HS-27A (cell line): ENCODE results near the gene ANKRD17.
"Not testable (repeated sequence)": the region's sequence is repeated elsewhere in the genome, so short reads cannot be mapped to it uniquely, and the experiment has no call there.

Experiments
- DNase-seq: peaks from one replicate; pipeline ENCODE4 v3.0.0-alpha.2; 2012; ENCODE audit warnings: low read depth, missing footprints

Gene ANKRD17, protein sequence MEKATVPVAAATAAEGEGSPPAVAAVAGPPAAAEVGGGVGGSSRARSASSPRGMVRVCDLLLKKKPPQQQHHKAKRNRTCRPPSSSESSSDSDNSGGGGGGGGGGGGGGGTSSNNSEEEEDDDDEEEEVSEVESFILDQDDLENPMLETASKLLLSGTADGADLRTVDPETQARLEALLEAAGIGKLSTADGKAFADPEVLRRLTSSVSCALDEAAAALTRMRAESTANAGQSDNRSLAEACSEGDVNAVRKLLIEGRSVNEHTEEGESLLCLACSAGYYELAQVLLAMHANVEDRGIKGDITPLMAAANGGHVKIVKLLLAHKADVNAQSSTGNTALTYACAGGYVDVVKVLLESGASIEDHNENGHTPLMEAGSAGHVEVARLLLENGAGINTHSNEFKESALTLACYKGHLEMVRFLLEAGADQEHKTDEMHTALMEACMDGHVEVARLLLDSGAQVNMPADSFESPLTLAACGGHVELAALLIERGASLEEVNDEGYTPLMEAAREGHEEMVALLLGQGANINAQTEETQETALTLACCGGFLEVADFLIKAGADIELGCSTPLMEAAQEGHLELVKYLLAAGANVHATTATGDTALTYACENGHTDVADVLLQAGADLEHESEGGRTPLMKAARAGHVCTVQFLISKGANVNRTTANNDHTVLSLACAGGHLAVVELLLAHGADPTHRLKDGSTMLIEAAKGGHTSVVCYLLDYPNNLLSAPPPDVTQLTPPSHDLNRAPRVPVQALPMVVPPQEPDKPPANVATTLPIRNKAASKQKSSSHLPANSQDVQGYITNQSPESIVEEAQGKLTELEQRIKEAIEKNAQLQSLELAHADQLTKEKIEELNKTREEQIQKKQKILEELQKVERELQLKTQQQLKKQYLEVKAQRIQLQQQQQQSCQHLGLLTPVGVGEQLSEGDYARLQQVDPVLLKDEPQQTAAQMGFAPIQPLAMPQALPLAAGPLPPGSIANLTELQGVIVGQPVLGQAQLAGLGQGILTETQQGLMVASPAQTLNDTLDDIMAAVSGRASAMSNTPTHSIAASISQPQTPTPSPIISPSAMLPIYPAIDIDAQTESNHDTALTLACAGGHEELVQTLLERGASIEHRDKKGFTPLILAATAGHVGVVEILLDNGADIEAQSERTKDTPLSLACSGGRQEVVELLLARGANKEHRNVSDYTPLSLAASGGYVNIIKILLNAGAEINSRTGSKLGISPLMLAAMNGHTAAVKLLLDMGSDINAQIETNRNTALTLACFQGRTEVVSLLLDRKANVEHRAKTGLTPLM (N-terminal part only)

GRCh38 chr4:73258686-73259570, at the start of gene ANKRD17:
Gene ANKRD17 (minus strand): TSS chr4:73258798. CDS start chr4:73258668, 130 bp downstream.
- peak; percentile 83 for DNase-seq

- DNase-seq: no peak
These were observed 49.7 kb upstream of the ANKRD17 start for GRCh38 chr4:73308286-73308685.

DNA sequence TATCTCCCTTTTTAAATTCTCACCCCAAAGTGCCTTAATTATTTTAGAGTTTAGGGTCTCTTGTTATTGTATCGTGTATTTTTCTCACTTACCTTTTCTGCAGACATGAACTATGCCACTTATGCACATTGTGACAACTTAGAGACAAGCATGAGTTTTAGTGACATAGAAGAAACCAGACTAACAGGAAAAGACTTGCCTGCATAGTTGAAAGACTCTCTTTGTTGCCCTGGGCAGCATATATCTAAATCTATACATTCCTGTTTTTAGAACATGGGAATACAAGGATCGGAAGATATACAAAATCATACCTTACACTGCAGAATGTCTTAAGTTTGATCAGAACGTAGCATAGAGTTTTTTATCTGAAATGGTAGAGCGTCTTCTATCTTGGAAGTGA, 45.1 kb upstream of the ANKRD17 start:
- no peak for DNase-seq

DNA sequence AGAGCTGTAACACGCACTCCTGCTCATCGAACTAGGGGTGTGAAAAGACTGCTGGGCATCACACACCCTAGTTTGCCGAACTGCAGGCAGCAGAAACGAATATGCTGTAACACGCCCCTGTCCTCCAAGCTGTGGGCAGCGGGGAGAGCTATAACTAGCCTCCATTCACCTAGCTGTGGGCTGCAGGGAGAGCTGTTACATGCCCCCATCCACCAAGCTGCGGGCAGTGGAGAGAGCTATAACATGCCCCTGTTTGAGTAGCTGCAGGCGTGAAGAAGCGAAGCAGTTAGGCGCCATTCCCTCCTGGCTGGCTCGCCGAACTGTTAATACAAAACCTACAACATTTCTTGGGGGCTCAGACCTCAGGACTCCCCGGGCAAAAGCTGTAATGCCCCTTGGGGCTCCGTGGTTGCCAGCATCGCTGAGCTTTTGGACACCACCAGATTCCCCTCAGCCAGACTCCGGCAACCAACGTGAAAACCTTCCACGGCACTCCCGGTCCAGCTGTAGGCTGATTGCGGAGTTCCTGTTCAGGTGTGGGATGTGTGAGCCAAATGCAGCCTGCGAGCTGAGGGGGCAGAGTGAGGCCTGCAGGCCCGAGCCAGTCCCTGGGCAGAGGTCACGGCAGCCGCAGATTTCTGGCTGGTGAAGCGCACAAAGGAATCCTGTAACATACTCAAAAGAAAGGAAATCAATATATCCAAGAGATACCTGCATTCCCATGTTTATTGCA, 41.1 kb upstream of the ANKRD17 start:
- no peak for DNase-seq

GRCh38 chr4:73292661-73293060, 34.1 kb upstream of the ANKRD17 start:
- DNase-seq: not testable (repeated sequence)

DNA sequence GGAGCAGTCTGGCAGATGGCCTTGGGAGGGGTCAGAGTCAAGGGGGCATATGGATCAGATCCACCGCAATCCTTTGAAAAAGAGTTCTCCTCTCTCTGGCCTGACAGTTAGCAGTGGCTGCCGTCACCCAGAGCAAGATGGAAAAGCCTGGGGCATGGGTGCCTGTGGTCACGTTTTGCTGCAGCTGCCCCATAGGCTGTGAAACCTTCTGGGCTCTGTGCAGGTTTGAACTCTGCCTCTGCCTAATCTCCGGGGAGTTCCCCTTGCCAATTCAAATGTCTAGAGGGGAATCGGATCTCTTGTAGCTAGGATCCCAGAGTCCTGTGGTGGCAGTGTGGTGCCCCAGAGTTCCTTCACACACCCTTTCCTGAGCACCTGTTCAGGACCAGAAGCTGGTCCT, 23.4 kb upstream of the ANKRD17 start:
- no peak for DNase-seq

- no peak for DNase-seq
These were observed 22.8 kb upstream of the ANKRD17 start for GRCh38 chr4:73281396-73281795.

GRCh38 chr4:73277201-73277600, 18.6 kb upstream of the ANKRD17 start:
- DNase-seq: no peak

GRCh38 chr4:73275318-73275654, 16.7 kb upstream of the ANKRD17 start:
- no peak for DNase-seq

GRCh38 chr4:73272816-73273215, 14.2 kb upstream of the ANKRD17 start:
- no peak for DNase-seq

DNA sequence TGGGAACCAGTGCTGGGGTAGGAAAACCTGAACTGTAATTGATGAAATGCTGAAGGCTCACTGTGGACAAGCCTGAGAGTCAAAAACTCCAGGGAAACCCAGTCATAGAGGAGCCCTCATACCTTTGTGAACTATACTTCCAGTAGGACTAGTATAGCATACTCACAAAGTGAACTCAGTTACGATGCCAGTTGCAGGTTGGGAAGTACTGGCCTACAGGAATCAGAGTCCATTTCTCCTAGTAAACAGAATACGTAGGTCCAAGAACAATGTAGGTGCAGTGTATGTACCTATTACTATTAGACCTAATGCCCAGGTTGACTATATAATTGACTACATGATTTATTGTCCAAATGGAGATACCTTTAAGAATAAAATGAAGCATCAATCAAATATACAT, 8.5 kb upstream of the ANKRD17 start:
- no peak for DNase-seq

- no peak for DNase-seq
These were observed 1.0 kb upstream of the ANKRD17 start for GRCh38 chr4:73259571-73260090.

- DNase-seq: no peak
These were observed 237 bp downstream of the ANKRD17 start for GRCh38 chr4:73258436-73258685.

DNA sequence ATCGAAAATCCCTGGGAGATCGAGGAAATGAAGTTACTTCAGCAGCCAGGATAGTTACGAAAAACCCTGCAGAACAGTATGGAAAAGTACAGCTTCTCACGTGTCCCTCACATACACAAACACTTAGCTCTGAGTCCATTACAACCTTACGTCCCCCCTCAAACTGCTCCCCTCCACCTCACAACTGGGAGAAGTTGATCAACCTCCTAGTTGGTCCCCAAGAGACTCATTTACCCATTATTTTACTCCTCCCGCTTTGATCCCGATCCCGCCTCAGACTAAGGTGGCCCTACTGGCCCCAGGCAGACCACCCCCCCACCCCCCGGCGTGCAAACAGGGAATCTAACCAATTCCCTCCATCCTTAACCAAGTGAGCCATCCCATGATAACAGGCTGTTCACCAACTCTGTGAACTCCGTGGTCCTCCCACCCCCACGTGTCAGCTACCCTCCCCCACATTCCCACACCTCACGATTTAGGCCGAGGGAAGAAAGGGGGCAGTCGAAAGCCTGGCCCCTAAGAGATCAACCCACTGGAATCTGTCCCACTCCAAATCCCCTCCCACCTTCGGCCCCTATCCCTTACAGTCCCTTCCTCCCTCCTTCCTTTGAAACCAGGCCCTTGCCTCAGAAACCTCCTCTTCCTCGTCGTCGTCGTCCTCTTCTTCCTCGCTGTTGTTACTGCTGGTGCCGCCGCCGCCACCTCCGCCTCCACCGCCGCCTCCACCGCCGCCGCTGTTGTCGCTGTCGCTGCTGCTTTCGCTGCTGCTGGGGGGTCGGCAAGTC, 755 bp downstream of the ANKRD17 start:
- no peak for DNase-seq

GRCh38 chr4:73257234-73257633, 1.4 kb downstream of the ANKRD17 start:
- peak; percentile 62 for DNase-seq

GRCh38 chr4:73255847-73256246, 2.8 kb downstream of the ANKRD17 start:
- DNase-seq: not testable (repeated sequence)

DNA sequence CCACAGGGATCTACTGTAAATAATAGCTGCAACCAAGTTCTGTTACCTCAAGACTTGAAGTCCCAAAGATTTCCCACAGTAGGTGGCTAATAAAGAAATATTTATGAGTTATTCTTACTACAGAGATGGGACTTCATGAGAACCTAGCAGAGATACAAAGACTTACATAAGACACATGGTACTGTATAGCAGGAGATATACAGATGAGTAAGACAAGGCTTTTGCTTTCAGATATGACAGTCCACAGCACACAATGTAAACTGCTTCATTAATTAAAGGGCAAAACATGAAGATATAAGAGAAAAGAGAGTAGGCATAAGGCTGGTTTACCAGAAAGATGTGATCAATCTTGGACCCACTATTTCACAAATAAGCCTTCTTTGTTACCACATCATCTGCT, 6.6 kb downstream of the ANKRD17 start:
- no peak for DNase-seq

DNA sequence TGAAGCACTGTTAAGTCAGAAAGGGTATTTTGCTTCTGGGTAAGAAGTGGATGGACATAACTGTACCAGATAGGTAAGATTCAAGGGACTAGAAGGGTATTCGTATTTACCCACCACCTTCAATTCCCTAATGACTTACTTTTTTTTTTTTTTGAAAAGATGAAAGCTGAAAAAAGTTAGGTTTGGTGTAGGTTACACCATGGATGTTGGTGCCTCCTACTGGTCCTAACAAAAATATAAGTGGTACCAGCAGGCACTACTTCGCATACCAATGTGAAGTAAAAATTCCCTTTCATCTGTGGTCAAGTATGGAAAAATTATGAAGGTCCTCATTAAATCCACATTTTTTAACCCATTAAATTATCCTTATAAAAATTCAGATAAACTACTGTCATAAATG, 7.2 kb downstream of the ANKRD17 start:
- no peak for DNase-seq

DNA sequence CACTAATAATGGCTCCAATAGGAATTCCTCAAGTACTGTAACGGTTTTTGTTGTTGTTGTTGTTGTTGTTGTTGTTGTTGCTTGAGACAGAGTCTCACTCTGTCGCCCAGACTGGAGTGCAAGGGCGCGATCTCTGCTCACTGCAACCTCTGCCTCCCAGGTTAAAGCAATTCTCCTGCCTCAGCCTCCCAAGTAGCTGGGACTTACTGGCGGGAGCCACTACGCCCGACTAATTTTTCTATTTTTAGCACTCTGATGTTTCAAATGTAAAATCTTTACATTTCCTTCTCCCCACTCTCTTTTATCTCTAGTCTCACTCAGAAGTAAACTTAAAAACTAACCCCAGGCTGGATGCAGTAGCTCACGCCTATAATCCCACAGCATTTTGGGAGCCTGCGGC, 8.0 kb downstream of the ANKRD17 start:
- no peak for DNase-seq

- DNase-seq: no peak
These were observed 9.8 kb downstream of the ANKRD17 start for GRCh38 chr4:73248821-73249220.
